Muscle of arm (tissue), 12 donors: Measurements from ENCODE around the gene PCA3. TPM values are rescaled to one million over a fixed set of nuclear protein-coding genes. Genes with fewer than 3 reads are reported as not detected.

Source experiments
- DNase-seq: peaks from one replicate; pipeline ENCODE4 v3.0.0-alpha.2; 2013
- polyA plus RNA-seq, 12 donors: library from polyadenylated mRNA; unstranded; fragments of 120-200 nt; gene quantifications; one replicate each; pipeline ENCODE4 v1.2.1, GENCODE V29; 2013; ENCODE audit not compliant: insufficient read length in 12 of 12

Gene PCA3
- polyA plus RNA-seq, 12 donors: 0.26 to 3.4 (median 0.86) TPM; not detected in 2

- DNase-seq: no peak
Measured at GRCh38 chr9:76756941-76757673, 7.1 kb upstream of the PCA3 start.

- DNase-seq: no peak
Measured at GRCh38 chr9:76758476-76758875, 5.8 kb upstream of the PCA3 start.

GRCh38 chr9:76759732-76760131 lies 4.5 kb upstream of the PCA3 start:
- no peak for DNase-seq

GRCh38 chr9:76761448-76761847 lies 2.8 kb upstream of the PCA3 start:
- no peak for DNase-seq

GRCh38 chr9:76766126-76766525 lies 1.9 kb downstream of the PCA3 start:
- no peak for DNase-seq

GRCh38 chr9:76772686-76773445 lies 8.6 kb downstream of the PCA3 start:
- DNase-seq: no peak

GRCh38 chr9:76784881-76785280 lies 20.6 kb downstream of the PCA3 start:
- no peak for DNase-seq

- DNase-seq: no peak
Measured at GRCh38 chr9:76785501-76785900, 21.3 kb downstream of the PCA3 start.

GRCh38 chr9:76787677-76788076 lies 23.4 kb downstream of the PCA3 start:
- DNase-seq: no peak

- no peak for DNase-seq
Measured at GRCh38 chr9:76789840-76790239, 25.6 kb downstream of the PCA3 start.

- no peak for DNase-seq
Measured at GRCh38 chr9:76793784-76794431, 29.7 kb downstream of the PCA3 start.

GRCh38 chr9:76796296-76796695 lies 32.1 kb downstream of the PCA3 start:
- DNase-seq: no peak

- DNase-seq: no peak
Measured at GRCh38 chr9:76798527-76798926, 34.3 kb downstream of the PCA3 start.

GRCh38 chr9:76799473-76799872 lies 35.2 kb downstream of the PCA3 start:
- DNase-seq: no peak

GRCh38 chr9:76800901-76801300 lies 36.7 kb downstream of the PCA3 start:
- DNase-seq: no peak

- DNase-seq: no peak
Measured at GRCh38 chr9:76803083-76803482, 38.8 kb downstream of the PCA3 start.

- no peak for DNase-seq
Measured at GRCh38 chr9:76803762-76804161, 39.5 kb downstream of the PCA3 start.

GRCh38 chr9:76808636-76809035 lies 44.4 kb downstream of the PCA3 start:
- no peak for DNase-seq

- peak; percentile 38 for DNase-seq
Measured at GRCh38 chr9:76810377-76810957, 46.2 kb downstream of the PCA3 start.

- DNase-seq: no peak
Measured at GRCh38 chr9:76812591-76812990, 48.4 kb downstream of the PCA3 start.

GRCh38 chr9:76817489-76817888 lies 53.3 kb downstream of the PCA3 start:
- DNase-seq: no peak

- peak; percentile 29 for DNase-seq
Measured at GRCh38 chr9:76818271-76818670, 54.0 kb downstream of the PCA3 start.

GRCh38 chr9:76820431-76820830 lies 56.2 kb downstream of the PCA3 start:
- no peak for DNase-seq
